K562 treated with DMSO at 1 percent for 12 hours (cell line): ENCODE measurements around the gene SYCP3. TPM values are rescaled to one million over a fixed set of nuclear protein-coding genes. Genes with fewer than 3 reads are reported as not detected.

Experiments
- total RNA-seq: library from RNA; unstranded; fragments of 300-600 nt; gene quantifications from 2 replicates; pipeline ENCODE4 v1.2.3, GENCODE V29; 2022; ENCODE audit not compliant: insufficient read depth

Gene SYCP3
- total RNA-seq = not detected in 2 replicates

DNA sequence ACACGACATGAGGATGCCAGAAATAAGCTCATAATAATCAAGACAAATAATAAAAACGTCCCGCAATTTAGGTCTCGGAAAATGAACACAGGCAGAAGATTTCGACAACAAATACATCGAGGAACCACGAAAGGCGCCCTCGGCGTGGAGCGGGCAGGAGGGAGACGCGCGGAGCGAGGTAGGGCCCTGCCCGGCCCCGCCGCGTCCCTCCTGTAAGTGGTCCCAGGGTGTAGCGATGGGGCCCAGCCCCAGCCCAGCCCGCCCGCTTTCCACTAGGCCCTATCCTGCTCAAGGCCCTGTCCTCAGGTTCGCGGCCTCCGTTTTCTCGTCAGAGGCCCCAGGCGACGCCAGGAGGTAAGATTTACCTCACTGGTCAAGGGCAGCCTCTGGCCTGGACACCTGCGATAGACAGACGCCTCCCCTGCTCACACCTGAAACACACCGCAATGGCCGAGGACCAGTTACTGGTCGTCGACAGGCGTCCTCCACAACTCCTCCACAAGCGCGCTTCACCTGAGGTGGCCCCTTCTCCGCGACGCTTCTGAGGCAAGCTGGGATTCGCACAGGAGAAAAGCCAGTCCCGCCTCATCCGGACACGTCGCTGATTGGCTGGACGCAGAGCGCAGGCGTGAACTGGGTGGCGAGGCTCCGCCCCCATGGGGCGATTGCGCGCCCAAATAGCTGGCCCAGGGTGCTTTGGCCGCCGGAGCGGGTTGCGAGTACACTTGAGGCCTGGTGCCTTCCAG is at the start of gene SYCP3:
Gene SYCP3, minus strand, starts transcription at position 543 of the 746 bp plus-strand sequence. CDS start 1,527 bp downstream, outside the sequence.

DNA sequence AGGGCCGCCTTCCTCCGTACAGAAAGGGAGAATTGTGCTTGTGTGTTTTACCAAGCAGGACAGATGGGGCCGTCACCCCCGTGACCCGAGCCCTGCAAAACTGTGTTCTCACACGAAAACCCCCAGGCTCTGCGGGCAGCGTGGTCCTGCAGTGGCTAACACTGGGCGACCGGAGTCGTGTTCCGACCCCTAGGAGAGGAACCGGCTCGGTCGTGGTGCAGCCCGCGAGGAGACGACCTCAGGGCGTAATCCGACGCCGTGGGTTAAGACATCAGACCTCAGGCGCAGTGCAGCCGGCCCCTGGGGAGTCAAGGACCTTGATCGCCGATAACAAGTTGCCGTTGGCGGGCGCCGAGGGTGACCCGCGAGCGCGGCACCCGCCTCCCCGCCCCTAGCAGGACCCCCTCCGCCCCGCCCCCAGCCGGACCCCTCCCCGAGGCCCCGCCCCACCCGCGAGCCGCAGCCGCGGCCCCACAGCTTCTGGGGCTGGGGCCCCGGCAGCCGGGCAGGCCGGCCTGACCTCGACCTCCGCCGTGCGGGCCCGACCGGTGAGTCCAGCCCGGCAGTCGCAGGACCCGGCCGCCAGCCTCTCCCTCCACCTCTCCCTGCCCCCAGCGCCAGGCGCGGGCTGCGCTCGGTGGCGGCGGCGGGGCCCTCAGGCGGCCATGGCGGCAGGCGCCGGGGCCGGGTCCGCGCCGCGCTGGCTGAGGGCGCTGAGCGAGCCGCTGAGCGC is 41.9 kb downstream of the SYCP3 start, which contains the start of gene CHPT1:
Gene CHPT1, plus strand, starts transcription at position 444 of the 733 bp plus-strand sequence. Its CDS starts 222 bp downstream, at position 666.

Other genes starting within 250 kb of the SYCP3 start
- not detected in 2 replicates for gene MYBPC1, start 144.5 kb downstream of the SYCP3 start, total RNA-seq
- 66.2 and 97.9 TPM in 2 replicates for gene CHPT1, start 41.8 kb downstream of the SYCP3 start, total RNA-seq
- 6.2 and 24.2 TPM in 2 replicates for gene GNPTAB, start 91.5 kb upstream of the SYCP3 start, total RNA-seq
- gene DRAM1, start 138.1 kb upstream of the SYCP3 start, total RNA-seq = 8.4 and 15.0 TPM in 2 replicates